Neural crest cell (in vitro differentiated cells): ENCODE data around the gene C2CD2. TPM values are rescaled to one million over a fixed set of nuclear protein-coding genes. Genes with fewer than 3 reads are reported as not detected.

Experiments used
- DNase-seq: peaks from one replicate; pipeline ENCODE4 v3.0.0; 2021; ENCODE audit warnings: low read depth, mixed read lengths, low spot score
- H3K27ac Mint-ChIP-seq: one replicate; pipeline ENCODE4 v1.8.0; 2021; ENCODE audit warnings: mild to moderate bottlenecking, mixed read lengths; ENCODE audit not compliant: unreplicated experiment
- H3K27me3 Mint-ChIP-seq: 2 replicates; pipeline ENCODE4 v1.8.0; 2021; ENCODE audit warnings: low read depth, mild to moderate bottlenecking, mixed read lengths
- H3K36me3 Mint-ChIP-seq: 2 replicates; pipeline ENCODE4 v1.8.0; 2021; ENCODE audit warnings: low read depth, mild to moderate bottlenecking, mixed read lengths
- H3K4me1 Mint-ChIP-seq: 2 replicates; pipeline ENCODE4 v1.8.0; 2021; ENCODE audit warnings: mixed read lengths
- H3K4me3 Mint-ChIP-seq: one replicate; pipeline ENCODE4 v1.8.0; 2021; ENCODE audit warnings: mild to moderate bottlenecking, mixed read lengths
- H3K9me3 Mint-ChIP-seq: 2 replicates; pipeline ENCODE4 v1.8.0; 2021; ENCODE audit warnings: mixed read lengths
- total RNA-seq: library from RNA; stranded (reverse); gene quantifications from 2 replicates; pipeline ENCODE4 v1.2.1, GENCODE V29; 2021
- TF ChIP-seq, protein P1 (sequence below): fragments of 200-600 bp; sonication (generic); conservative IDR thresholded peaks from 2 replicates; pipeline ENCODE4 v1.5.0; 2021; ENCODE audit warnings: antibody characterized with exemption, mild to moderate bottlenecking

C2CD2 gene
- total RNA-seq, 1 donor from 2014 or later, result 13.0 TPM

DNA sequence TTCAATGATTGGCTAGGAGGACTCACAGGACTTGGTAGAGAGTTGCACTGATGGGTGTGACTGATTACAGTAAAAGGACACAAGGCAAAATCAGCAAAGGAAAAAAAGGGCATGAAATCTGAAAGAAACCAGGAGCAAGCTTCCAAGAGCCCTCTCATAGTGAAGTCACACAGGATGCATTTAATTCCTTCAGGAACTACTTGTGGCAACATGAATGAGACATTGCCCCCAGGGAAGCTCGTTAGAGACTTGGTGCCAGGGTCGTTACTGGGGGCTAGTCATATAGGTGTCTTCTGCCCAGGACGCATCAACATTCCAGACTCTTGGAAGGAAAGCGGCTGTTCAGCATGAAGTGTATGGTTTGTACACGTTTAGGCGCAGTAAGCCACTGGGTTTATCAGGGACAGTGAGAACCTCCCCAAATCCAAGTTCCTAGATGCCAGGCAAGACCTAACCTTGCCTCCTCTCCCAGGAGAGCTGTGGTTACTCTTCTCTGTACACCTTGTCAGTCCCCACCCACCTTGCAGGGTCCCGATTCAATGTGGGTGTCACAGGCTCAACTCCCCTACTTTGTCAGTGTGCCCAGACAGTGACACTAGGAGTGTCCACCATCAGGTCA, 26.0 kb upstream of the C2CD2 start:
- H3K4me1 Mint-ChIP-seq, result peaks cover 3% of the 10 kb centered on the region
- no peaks in the 10 kb centered on the region for H3K27me3 Mint-ChIP-seq
- no peak overlapping the region for H3K4me3 Mint-ChIP-seq
- no peak for DNase-seq
- no peak overlapping the region for H3K27ac Mint-ChIP-seq
- H3K9me3 Mint-ChIP-seq, result peaks cover 12% of the 10 kb centered on the region
- H3K36me3 Mint-ChIP-seq, result peaks cover 12% of the 10 kb centered on the region
- TF ChIP-seq, protein P1, sequence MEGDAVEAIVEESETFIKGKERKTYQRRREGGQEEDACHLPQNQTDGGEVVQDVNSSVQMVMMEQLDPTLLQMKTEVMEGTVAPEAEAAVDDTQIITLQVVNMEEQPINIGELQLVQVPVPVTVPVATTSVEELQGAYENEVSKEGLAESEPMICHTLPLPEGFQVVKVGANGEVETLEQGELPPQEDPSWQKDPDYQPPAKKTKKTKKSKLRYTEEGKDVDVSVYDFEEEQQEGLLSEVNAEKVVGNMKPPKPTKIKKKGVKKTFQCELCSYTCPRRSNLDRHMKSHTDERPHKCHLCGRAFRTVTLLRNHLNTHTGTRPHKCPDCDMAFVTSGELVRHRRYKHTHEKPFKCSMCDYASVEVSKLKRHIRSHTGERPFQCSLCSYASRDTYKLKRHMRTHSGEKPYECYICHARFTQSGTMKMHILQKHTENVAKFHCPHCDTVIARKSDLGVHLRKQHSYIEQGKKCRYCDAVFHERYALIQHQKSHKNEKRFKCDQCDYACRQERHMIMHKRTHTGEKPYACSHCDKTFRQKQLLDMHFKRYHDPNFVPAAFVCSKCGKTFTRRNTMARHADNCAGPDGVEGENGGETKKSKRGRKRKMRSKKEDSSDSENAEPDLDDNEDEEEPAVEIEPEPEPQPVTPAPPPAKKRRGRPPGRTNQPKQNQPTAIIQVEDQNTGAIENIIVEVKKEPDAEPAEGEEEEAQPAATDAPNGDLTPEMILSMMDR, result no peak

DNA sequence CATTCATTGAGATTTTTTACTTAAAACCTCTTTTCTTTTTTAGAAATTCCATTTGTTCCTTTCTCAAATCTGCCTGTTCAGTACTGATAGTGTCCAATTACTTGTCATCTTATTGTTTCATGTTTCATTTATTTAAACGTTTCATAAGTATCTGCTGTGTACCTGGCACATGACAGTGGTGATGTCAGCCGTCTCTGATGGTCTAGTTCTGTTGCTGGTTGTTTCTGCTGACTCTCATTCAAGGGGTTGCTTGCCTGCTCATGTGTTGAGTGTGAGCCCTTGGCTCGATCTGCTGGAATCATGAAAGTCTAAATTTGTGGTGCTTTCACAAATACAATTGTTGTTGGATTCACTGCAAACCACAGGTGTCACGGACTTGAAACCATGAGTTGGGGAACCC, 25.5 kb upstream of the C2CD2 start:
- DNase-seq, result no peak
- Mint-ChIP-seq H3K27me3 (no peaks in the 10 kb centered on the region), H3K36me3 (peaks cover 12% of the 10 kb centered on the region), H3K4me3 (no peak overlapping the region), H3K9me3 (peaks cover 13% of the 10 kb centered on the region), H3K27ac (no peak overlapping the region), H3K4me1 (peaks cover 6% of the 10 kb centered on the region)
- TF ChIP-seq, protein P1, result no peak

GRCh38 chr21:41977034-41977950, 23.5 kb upstream of the C2CD2 start:
- DNase-seq, result no peak
- peaks cover 15% of the 10 kb centered on the region for H3K9me3 Mint-ChIP-seq
- no peak overlapping the region for H3K4me3 Mint-ChIP-seq
- TF ChIP-seq, protein P1, result no peak
- H3K36me3 Mint-ChIP-seq, result peaks cover 13% of the 10 kb centered on the region
- H3K4me1 Mint-ChIP-seq, result peaks cover 21% of the 10 kb centered on the region
- H3K27ac Mint-ChIP-seq, result no peak overlapping the region
- H3K27me3 Mint-ChIP-seq, result no peaks in the 10 kb centered on the region

- Mint-ChIP-seq H3K27ac (no peak overlapping the region), H3K36me3 (peaks cover 13% of the 10 kb centered on the region)
Measured at GRCh38 chr21:41976611-41977010, 22.8 kb upstream of the C2CD2 start.

DNA sequence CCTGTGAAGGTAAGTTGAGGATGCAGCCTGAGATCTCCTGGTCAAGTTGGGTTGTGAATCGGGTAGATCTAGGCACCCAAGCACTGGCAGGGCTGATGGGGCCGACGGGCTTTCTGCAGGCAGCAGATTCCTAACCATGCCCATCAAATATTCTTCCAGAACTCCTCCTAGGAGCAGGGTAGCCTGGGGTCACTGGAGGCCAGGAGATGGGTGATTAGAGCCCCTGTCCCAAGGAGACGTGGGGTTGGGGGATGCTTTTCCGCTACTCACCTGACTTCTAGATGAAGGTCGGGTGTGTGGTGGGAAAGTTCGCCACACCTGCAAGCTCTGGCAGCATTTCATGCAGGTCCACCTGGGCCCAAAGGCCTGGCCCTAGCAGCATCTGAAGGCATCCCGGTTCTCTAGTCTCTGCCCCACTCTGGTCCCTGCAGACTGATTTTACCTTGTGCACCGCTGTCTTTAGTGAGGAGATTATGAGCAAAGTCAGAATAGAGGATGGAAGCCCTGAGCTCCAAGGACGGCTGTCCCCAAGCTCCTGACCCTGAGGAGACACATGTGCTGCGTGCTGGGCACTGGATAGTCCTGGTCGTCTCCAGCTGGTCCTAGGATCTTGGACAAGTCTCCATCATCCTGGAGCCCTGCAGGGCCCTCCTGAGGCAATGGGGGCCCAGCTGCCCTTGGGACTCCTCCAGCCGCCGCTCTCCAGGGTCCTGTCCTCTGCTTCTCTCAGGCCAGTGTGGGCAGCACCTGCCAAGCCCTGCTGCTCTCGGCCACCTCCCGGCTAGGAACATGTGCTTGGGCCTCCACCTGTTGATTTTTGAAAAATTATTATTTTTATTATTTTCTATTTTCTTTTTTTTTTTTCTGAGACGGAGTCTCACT, 21.8 kb upstream of the C2CD2 start:
- TF ChIP-seq, protein P1, result no peak
- H3K4me3 Mint-ChIP-seq, result no peak overlapping the region
- H3K4me1 Mint-ChIP-seq, result peaks cover 30% of the 10 kb centered on the region
- H3K36me3 Mint-ChIP-seq, result peaks cover 13% of the 10 kb centered on the region
- H3K27ac Mint-ChIP-seq, result no peak overlapping the region
- no peaks in the 10 kb centered on the region for H3K27me3 Mint-ChIP-seq
- DNase-seq, result no peak
- peaks cover 14% of the 10 kb centered on the region for H3K9me3 Mint-ChIP-seq

More at GRCh38 chr21:41976611-41977010, 22.8 kb upstream of the C2CD2 start:
- DNase-seq, result no peak
- H3K27me3 Mint-ChIP-seq, result no peaks in the 10 kb centered on the region
- peaks cover 14% of the 10 kb centered on the region for H3K9me3 Mint-ChIP-seq
- no peak overlapping the region for H3K4me3 Mint-ChIP-seq
- peaks cover 21% of the 10 kb centered on the region for H3K4me1 Mint-ChIP-seq
- TF ChIP-seq, protein P1, result no peak
